T-cell (primary cell): ENCODE results near the gene MASP2. TPM values are rescaled to one million over a fixed set of nuclear protein-coding genes. Genes with fewer than 3 reads are reported as not detected.
"Not testable (repeated sequence)": the region's sequence is repeated elsewhere in the genome, so short reads cannot be mapped to it uniquely, and the experiment has no call there.

ENCODE experiments used
- ATAC-seq, 4 experiments: fragments of 200-7000 bp in 3 of 4; fragments of 150-1000 bp in 1 of 4; cut with Tn5 transposase; replicated peaks in 1 of 4; 1 replicate in 3 of 4; 2 replicates in 1 of 4; pipeline ENCODE4 v1.10.0; 2021; ENCODE audit warnings: moderate library complexity in 3 of 4, mild to moderate bottlenecking in 2 of 4, moderate number of reproducible peaks in 1 of 4
- CTCF ChIA-PET, 2 donors: fragments of 300-600 bp; sonication (Branson Sonifier 250); formaldehyde crosslinking; loops; one replicate each; lab custom pipeline; 2022; ENCODE audit warnings: antibody characterized with exemption in 2 of 2; lab: Charles Lee
- POLR2A ChIA-PET, 2 donors: fragments of 300-600 bp; sonication (Branson Sonifier 250); formaldehyde crosslinking; loops; one replicate each; lab custom pipeline; 2022; ENCODE audit warnings: antibody characterized with exemption in 2 of 2; lab: Charles Lee
- DNase-seq, 35 experiments: peaks; one replicate each; pipeline versions ENCODE4 v3.0.0 to v3.0.0-alpha.2; 2013 to 2023
- H3K27ac ChIP-seq: one replicate; pipeline ENCODE4 v1.5.1; 2013; ENCODE audit warnings: low read length
- H3K27me3 ChIP-seq, 2 experiments: replicated peaks in 1 of 2; 1 replicate in 1 of 2; 2 replicates in 1 of 2; pipeline versions ENCODE4 v1.6.1 to v1.7.0; 2013; ENCODE audit warnings: low read length in 1 of 2, mixed read lengths in 1 of 2; ENCODE audit not compliant: control insufficient read depth in 2 of 2, insufficient read depth in 2 of 2; ENCODE audit errors: extremely low read depth in 1 of 2
- H3K36me3 ChIP-seq, 2 donors: 1 replicate in 1 of 2; 2 replicates in 1 of 2; pipeline versions ENCODE4 v1.6.1 to v1.7.0; 2013; ENCODE audit warnings: low read length in 1 of 2; ENCODE audit not compliant: control insufficient read depth in 2 of 2, insufficient read depth in 1 of 2; ENCODE audit errors: extremely low read depth in 1 of 2
- H3K4me1 ChIP-seq, 2 experiments: 1 replicate in 1 of 2; 2 replicates in 1 of 2; pipeline versions ENCODE4 v1.6.1 to v1.7.0; 2013; ENCODE audit warnings: low read length in 2 of 2, mixed read lengths in 1 of 2; ENCODE audit not compliant: insufficient read depth in 2 of 2, control insufficient read depth in 1 of 2; ENCODE audit errors: extremely low read depth in 1 of 2
- H3K4me3 ChIP-seq, 2 donors: 1 replicate in 1 of 2; 2 replicates in 1 of 2; pipeline versions ENCODE4 v1.5.1 to v1.7.0; 2013; ENCODE audit warnings: mild to moderate bottlenecking in 2 of 2, low read length in 1 of 2, moderate library complexity in 1 of 2; ENCODE audit not compliant: control insufficient read depth in 1 of 2; ENCODE audit errors: extremely low read depth in 1 of 2
- H3K9me3 ChIP-seq: 2 replicates; pipeline ENCODE4 v1.7.0; 2013
- H3K27ac Mint-ChIP-seq, 2 donors: one replicate each; pipeline ENCODE4 v1.8.0; 2020 to 2021; ENCODE audit warnings: mild to moderate bottlenecking in 2 of 2, mixed read lengths in 2 of 2
- H3K27me3 Mint-ChIP-seq, 2 donors: one replicate each; pipeline ENCODE4 v1.8.0; 2021 to 2022; ENCODE audit warnings: mixed read lengths in 2 of 2
- H3K36me3 Mint-ChIP-seq: one replicate; pipeline ENCODE4 v1.8.0; 2021; ENCODE audit warnings: mixed read lengths
- H3K4me1 Mint-ChIP-seq, 3 donors: one replicate each; pipeline ENCODE4 v1.8.0; 2020 to 2022; ENCODE audit warnings: mixed read lengths in 3 of 3, mild to moderate bottlenecking in 1 of 3
- H3K4me3 Mint-ChIP-seq, 3 donors: one replicate each; pipeline ENCODE4 v1.8.0; 2020 to 2022; ENCODE audit warnings: mild to moderate bottlenecking in 3 of 3, mixed read lengths in 3 of 3, moderate library complexity in 3 of 3
- H3K9me3 Mint-ChIP-seq, 3 donors: one replicate each; pipeline ENCODE4 v1.8.0; 2020 to 2022; ENCODE audit warnings: mixed read lengths in 3 of 3
- WGBS: methylation state at CpG from one replicate; pipeline ENCODE4 v1.1.5; 2013; ENCODE audit warnings: missing lambda C conversion rate; ENCODE audit not compliant: insufficient coverage; 5-methylcytosine and 5-hydroxymethylcytosine counted together
- total RNA-seq, 35 experiments: library from RNA in 6 of 35; stranded (reverse) in 6 of 35; fragments of 120-200 nt in 1 of 35; gene quantifications; one replicate each; pipeline versions ENCODE4 v1.2.1 to v1.2.4 and lab custom pipeline; 2013 to 2026

Gene MASP2
- total RNA-seq, 5 donors from 2014 or later (not counting 1 experiment from before 2014, with no cell fraction given), result 0.33 to 0.38 TPM; not detected in 3

DNA sequence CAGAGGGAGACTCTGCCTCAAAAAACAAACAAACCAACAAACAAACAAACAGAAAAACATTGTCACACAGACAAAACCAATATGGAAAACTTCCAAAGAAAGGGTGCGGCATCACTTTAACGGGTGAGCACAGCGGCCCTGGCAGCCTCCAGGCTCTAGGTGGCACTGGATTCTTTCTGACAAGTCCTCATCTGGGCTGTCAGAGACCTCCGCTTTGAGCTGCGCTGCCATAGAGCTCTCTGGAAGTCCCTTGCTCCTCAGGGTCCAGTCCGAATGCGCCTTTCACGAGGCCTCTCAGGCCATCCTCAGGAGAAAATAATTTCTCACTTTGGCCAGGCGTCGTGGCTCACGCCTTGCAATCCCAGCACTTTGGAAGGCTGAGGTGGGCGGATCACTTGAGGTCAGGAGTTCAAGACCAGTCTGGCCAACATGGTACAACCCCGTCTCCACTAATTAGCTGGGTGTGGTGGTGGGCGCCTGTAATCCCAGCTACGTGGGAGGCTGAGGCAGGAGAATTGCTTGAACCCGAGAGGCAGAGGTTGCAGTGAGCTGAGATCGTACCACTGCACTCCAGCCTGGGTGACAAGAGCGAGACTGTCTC, 17.0 kb upstream of the MASP2 start:
- not testable (repeated sequence) for DNase-seq, H3K27me3 Mint-ChIP-seq, H3K27me3 ChIP-seq, H3K9me3 ChIP-seq, H3K9me3 Mint-ChIP-seq, H3K4me3 ChIP-seq, H3K4me3 Mint-ChIP-seq, ATAC-seq, H3K27ac ChIP-seq
- WGBS, result 92% methylated on average over 11 of the region's 18 CpGs
- Mint-ChIP-seq H3K27ac (peak overlapping the region in 1 of 2 donors; percentile 74), H3K36me3 (peaks cover 31% of the 10 kb centered on the region), H3K4me1 (peaks cover 22 to 30% (median 29%) of the 10 kb centered on the region in 3 donors)
- ChIA-PET POLR2A (interaction anchor here in 1 of 2 donors (0.6 kb wide), 1 partner anchor 100 kb away, joined by 6 read pairs; no protein-coding TSS in a partner anchor), CTCF (interaction anchor here in 1 of 2 donors (4.6 kb wide), 1 partner anchor 26 kb away, joined by 30 read pairs; no protein-coding TSS in a partner anchor)
- Histone ChIP-seq H3K36me3 (peaks cover 9 to 36% of the 10 kb centered on the region in 2 donors), H3K4me1 (peaks cover 7 to 30% of the 10 kb centered on the region in 2 experiments)

DNA sequence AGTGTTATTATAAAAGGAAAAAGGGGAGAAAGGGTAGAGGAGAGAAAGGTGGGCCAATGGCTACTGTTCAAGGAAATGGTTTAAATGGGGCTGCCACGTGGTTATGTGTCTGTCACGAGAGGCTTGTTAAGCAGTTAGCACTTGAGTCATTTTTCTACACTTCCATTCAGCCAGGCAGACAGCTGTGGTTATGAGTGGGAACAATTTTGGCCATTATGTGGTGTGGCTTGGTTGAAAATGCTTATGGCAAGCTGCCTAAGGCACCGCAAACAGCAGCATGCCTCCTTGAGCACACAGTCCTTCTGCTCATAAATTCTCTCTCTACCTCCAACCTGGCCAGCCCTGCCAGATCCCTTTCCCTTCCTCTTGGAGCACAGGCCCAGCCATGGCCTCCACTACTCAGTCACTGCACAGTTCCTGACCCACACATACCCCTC, 15.9 kb upstream of the MASP2 start:
- no peak for ATAC-seq

DNA sequence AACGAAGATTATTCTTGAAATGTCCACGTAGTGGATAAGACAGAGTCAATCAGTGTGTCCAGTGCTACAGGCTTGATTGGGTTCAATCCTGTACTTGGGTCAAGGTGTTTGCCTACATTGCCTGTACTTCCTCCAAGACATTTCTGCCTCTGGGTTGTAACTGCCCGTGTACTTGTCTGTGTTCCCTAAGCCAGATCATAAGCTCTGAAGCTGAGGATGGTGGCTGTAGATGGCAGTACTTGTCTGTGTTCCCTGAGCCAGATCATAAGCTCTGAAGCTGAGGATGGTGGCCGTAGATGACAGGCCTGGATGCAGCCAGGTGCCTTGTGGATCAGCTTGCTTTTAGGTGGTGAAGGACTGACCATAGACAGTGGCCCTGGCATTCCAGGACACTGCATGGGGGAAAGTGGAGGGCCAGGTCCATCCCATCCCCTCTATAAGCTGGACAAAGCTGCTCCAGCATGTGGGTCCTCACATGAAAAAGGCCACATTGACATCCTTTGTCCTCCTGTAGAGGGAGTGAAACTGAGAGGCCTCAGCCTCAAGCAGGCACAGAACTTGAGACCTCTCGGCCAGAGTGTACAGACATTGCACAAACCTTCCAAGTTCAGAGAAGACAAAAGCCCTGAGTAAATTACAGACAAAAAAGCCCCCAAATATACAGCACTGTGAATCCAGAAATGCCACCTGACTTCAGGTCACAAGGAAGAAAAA, 14.8 kb upstream of the MASP2 start:
- peak overlapping the region; percentile 52 to 93 for H3K27ac Mint-ChIP-seq
- no peak for ATAC-seq

More for the DNA sequence above, 15.9 kb upstream of the MASP2 start:
- peaks cover 3 to 26% of the 10 kb centered on the region in 2 donors for H3K36me3 ChIP-seq
- Mint-ChIP-seq H3K36me3 (peaks cover 20% of the 10 kb centered on the region), H3K27me3 (no peaks in the 10 kb centered on the region), H3K9me3 (no peaks in the 10 kb centered on the region), H3K4me3 (peak overlapping the region in 1 of 3 donors; percentile 10), H3K4me1 (peaks cover 28 to 38% (median 35%) of the 10 kb centered on the region in 3 donors), H3K27ac (peak overlapping the region; percentile 74 to 80)
- peak in 4 of 35 experiments; percentile 4 to 50 (median 12) for DNase-seq
- H3K27me3 ChIP-seq, result no peaks in the 10 kb centered on the region
- no CpG with 5 or more reads among the region's 3 CpGs for WGBS
- H3K4me3 ChIP-seq, result no peak overlapping the region
- ChIA-PET CTCF (interaction anchor here (0.5 to 4.6 kb wide), 5 partner anchors 13 to 1141 kb away, joined by 3 to 30 read pairs (median 4); no protein-coding TSS in a partner anchor), POLR2A (no interaction called here)
- no peak overlapping the region for H3K27ac ChIP-seq
- H3K4me1 ChIP-seq, result peaks cover 9 to 37% of the 10 kb centered on the region in 2 experiments
- no peaks in the 10 kb centered on the region for H3K9me3 ChIP-seq

DNA sequence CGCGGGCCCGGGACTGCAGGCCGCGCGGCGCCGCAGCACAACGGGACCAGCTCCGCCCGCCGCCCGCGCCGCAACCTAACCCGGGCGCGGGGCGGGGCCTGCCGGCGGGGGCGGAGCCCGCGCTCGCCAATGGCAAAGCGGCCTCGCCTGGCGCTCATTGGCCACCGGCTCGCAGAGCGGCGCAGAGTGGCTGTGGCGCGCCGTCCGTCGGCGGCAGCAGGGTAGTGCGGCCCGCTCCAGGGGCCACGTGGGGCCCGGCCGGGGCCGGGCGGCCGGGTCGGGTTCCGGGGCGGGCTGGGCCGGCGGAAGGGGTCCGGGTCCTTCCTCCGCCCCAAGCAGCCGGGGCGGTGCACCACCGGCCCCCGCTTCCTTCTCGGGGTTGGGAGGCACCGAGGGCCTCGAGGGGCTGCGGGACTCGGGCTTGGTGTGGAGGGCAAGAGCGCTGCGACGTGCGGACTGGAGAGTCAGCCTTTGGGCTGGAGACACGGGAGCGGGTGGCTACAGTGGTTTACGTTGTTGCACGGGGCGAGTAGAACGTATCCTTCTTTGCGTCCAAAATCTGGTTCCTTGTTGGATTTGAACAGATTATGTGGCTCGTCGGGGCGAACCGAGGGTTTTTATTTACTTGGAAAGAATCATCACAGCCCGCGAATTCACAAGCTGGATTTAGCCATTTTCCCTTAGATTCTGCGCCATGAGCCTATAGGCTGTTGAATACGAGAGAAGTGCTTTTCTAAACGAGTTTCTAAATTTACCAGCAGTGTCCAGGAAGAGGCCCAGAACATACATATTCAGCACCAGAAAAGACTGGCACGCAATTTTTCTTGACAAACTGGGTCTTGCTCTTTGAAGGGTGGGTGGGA, 13.2 kb upstream of the MASP2 start, which contains the start of gene SRM:
SRM (minus strand) TSS at position 51 of the 863 bp plus-strand sequence. CDS start 75 bp downstream, outside the sequence.
- no peaks in the 10 kb centered on the region for H3K27me3 Mint-ChIP-seq
- peak; percentile 76 to 93 (median 87) for DNase-seq
- no peaks in the 10 kb centered on the region for H3K9me3 Mint-ChIP-seq
- under 1% methylated on average over 76 of the region's 83 CpGs for WGBS
- H3K36me3 Mint-ChIP-seq, result peaks cover 4% of the 10 kb centered on the region
- POLR2A ChIA-PET, result interaction anchor here (0.6 to 1.1 kb wide), 3 partner anchors 9 to 1895 kb away, joined by 3 to 6 read pairs (median 4); no protein-coding TSS in a partner anchor
- H3K4me1 Mint-ChIP-seq, result peaks cover 28 to 41% (median 35%) of the 10 kb centered on the region in 3 donors
- H3K4me3 ChIP-seq, result peak within 1 kb of the TSS; percentile 82 to 88
- H3K27me3 ChIP-seq, result no peaks in the 10 kb centered on the region
- ATAC-seq, result peak; percentile 95 to 98 (median 96)
- CTCF ChIA-PET, result interaction anchor here (0.5 to 4.6 kb wide), 5 partner anchors 21 to 1117 kb away, joined by 3 to 30 read pairs (median 4); no protein-coding TSS in a partner anchor
- no peaks in the 10 kb centered on the region for H3K9me3 ChIP-seq
- peak within 1 kb of the TSS; percentile 71 for H3K27ac ChIP-seq
- H3K4me1 ChIP-seq, result peaks cover 9 to 37% of the 10 kb centered on the region in 2 experiments
- H3K4me3 Mint-ChIP-seq, result peak within 1 kb of the TSS; percentile 92
- peak within 1 kb of the TSS; percentile 93 to 95 for H3K27ac Mint-ChIP-seq
- H3K36me3 ChIP-seq, result peaks cover 7 to 21% of the 10 kb centered on the region in 2 donors

More for the DNA sequence above, 14.8 kb upstream of the MASP2 start:
- H3K4me1 ChIP-seq, result peaks cover 9 to 37% of the 10 kb centered on the region in 2 experiments
- Mint-ChIP-seq H3K27me3 (no peaks in the 10 kb centered on the region), H3K4me3 (peak overlapping the region in 2 of 3 donors; percentile 22 to 92), H3K36me3 (peaks cover 17% of the 10 kb centered on the region), H3K4me1 (peaks cover 28 to 41% (median 35%) of the 10 kb centered on the region in 3 donors), H3K9me3 (no peaks in the 10 kb centered on the region)
- no peak overlapping the region for H3K4me3 ChIP-seq
- no peaks in the 10 kb centered on the region for H3K27me3 ChIP-seq
- ChIA-PET POLR2A (interaction anchor here in 1 of 2 donors (1.1 to 1.5 kb wide), 2 partner anchors 8 to 36 kb away, joined by 3 to 5 read pairs; no protein-coding TSS in a partner anchor), CTCF (interaction anchor here in 1 of 2 donors (0.6 to 4.6 kb wide), 2 partner anchors 24 to 706 kb away, joined by 3 to 30 read pairs; no protein-coding TSS in a partner anchor)
- no peaks in the 10 kb centered on the region for H3K9me3 ChIP-seq
- 83% methylated on average over 4 of the region's 5 CpGs for WGBS
- H3K36me3 ChIP-seq, result peaks cover 0 to 23% of the 10 kb centered on the region in 2 donors
- H3K27ac ChIP-seq, result peak overlapping the region; percentile 71
- no peak for DNase-seq

DNA sequence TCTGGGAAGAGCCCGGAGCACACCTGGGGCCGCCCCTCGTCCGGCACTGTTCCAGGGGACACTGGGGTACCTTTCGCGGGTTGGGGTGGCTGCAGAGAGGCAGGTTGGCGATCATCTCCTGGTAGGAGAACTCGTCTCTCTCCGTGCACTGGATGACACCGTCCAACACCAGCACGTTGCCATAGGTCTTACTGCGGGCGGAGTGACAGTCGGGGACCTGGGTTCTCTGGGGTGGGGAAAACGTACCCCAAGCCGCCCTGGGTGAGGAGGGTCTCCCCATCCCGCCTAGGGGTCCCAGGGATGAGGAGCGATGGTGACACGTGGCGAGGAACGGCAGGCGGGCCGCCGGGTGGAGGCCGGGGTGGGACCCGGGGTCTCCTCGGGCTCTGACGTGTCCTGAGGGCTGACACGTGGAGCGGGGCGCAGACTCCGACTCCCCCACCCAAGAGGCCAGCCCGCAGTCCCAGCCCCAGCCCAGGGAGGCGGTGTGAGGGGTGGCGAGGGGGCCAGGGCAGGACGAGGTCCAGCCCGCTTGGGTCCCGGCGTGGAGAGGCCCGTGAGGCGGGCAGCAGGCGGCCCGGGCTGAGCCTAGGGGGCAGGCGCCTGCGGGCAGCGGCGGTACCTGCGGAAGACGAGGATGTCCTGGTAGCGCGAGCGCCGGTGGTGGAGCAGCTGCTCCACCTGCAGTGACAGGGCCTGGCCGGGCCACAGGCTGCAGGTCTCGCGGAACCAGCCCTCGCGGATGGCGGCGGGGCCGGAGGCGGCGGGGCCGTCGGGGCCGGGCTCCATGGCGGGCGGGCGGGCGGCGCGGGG, 12.3 kb upstream of the MASP2 start:
- Mint-ChIP-seq H3K9me3 (no peaks in the 10 kb centered on the region), H3K27ac (peak overlapping the region; percentile 79 to 86), H3K36me3 (peaks cover 2% of the 10 kb centered on the region), H3K4me1 (peaks cover 28 to 41% (median 35%) of the 10 kb centered on the region in 3 donors), H3K4me3 (peak overlapping the region; percentile 87 to 92 (median 92)), H3K27me3 (no peaks in the 10 kb centered on the region)
- ATAC-seq, result peak; percentile 30 to 42 (median 34)
- DNase-seq, result peak in 6 of 35 experiments; percentile 5 to 23 (median 10)
- Histone ChIP-seq H3K27ac (no peak overlapping the region), H3K27me3 (no peaks in the 10 kb centered on the region), H3K4me3 (peak overlapping the region; percentile 66 to 72), H3K9me3 (no peaks in the 10 kb centered on the region), H3K36me3 (peaks cover 7 to 16% of the 10 kb centered on the region in 2 donors), H3K4me1 (peaks cover 9 to 37% of the 10 kb centered on the region in 2 experiments)
- CTCF ChIA-PET, result interaction anchor here in 1 of 2 donors (0.5 to 4.6 kb wide), 3 partner anchors 22 to 1116 kb away, joined by 6 to 30 read pairs (median 8); no protein-coding TSS in a partner anchor
- POLR2A ChIA-PET, result interaction anchor here in 1 of 2 donors (0.6 kb wide), 1 partner anchor 19 kb away, joined by 4 read pairs; no protein-coding TSS in a partner anchor
- 2% methylated on average over 62 of the region's 72 CpGs for WGBS
